ENCODE data around the gene MROH2A.

GRCh38 chr2:233846387-233847247, 68.5 kb downstream of the MROH2A start:
- TF ChIP-seq POLR2A (IDR thresholded peaks at IDR 0.05) (no peak), CTCF (IDR thresholded peaks at IDR 0.05) (no peak), POLR2AphosphoS5 (IDR thresholded peaks at IDR 0.05) (no peak), EP300 (IDR thresholded peaks at IDR 0.05) (no peak)
